A549 (cell line): ENCODE data around the gene ANKS1B. TPM values are rescaled to one million over a fixed set of nuclear protein-coding genes. Genes with fewer than 3 reads are reported as not detected.

Experiments
- ATAC-seq, 2 experiments: fragments of 200-7000 bp in 1 of 2; fragments of >200 bp in 1 of 2; cut with Nextera tagmentation in 1 of 2; cut with Tn5 transposase in 1 of 2; 3 replicates each; pipeline versions ENCODE4 v1.8.0 to v1.9.1; 2018 to 2020; ENCODE audit warnings: mild to moderate bottlenecking in 1 of 2, moderate library complexity in 1 of 2
- CTCF ChIA-PET: fragments of 300-600 bp; sonication (Branson Sonifier 250); formaldehyde crosslinking; extraction: SDS; loops from one replicate; lab custom pipeline; 2021; ENCODE audit warnings: antibody characterized with exemption, inconsistent platforms; lab: Yijun Ruan, JAX
- POLR2A ChIA-PET: fragments of 350-600 bp; formaldehyde crosslinking; extraction: SDS; loops from one replicate; lab custom pipeline; 2021; ENCODE audit warnings: antibody characterized with exemption, inconsistent platforms; lab: Yijun Ruan, JAX
- DNase-seq, 2 experiments: peaks; one replicate each; pipeline versions ENCODE4 v3.0.0 to v3.0.0-alpha.2; 2011 to 2016; ENCODE audit warnings: low read depth in 1 of 2, low spot score in 1 of 2
- FAIRE-seq: peaks from 2 replicates; lab custom pipeline; 2011; peaks lifted over from hg19 to GRCh38; lab: Jason Lieb, UNC
- H3K27ac ChIP-seq, 2 experiments: fragments of >200 bp; sonication (Bioruptor Twin); formaldehyde crosslinking; 3 replicates each; pipeline ENCODE4 v1.5.1; 2016 to 2017
- H3K4me1 ChIP-seq: fragments of >200 bp; sonication (Bioruptor Twin); formaldehyde crosslinking; 3 replicates; pipeline ENCODE4 v1.6.1; 2016
- H3K4me2 ChIP-seq: fragments of >200 bp; sonication (Bioruptor Twin); formaldehyde crosslinking; 3 replicates; pipeline ENCODE4 v1.6.1; 2016
- H3K4me3 ChIP-seq: fragments of >200 bp; sonication (Bioruptor Twin); formaldehyde crosslinking; 3 replicates; pipeline ENCODE4 v1.5.1; 2016
- H3K9me3 ChIP-seq: fragments of >200 bp; sonication (Bioruptor Twin); formaldehyde crosslinking; 3 replicates; pipeline ENCODE4 v1.6.1; 2016
- CBX2 ChIP-seq: fragments of 200-600 bp; sonication (generic); IDR thresholded peaks from 2 replicates; pipeline ENCODE4 v1.6.1; 2016; ENCODE audit warnings: low read depth, mild to moderate bottlenecking, borderline replicate concordance
- CHD2 ChIP-seq: fragments of 150-350 bp; IDR thresholded peaks from 2 replicates; pipeline ENCODE4 v1.6.1; 2014; ENCODE audit warnings: low read length; ENCODE audit not compliant: partially characterized antibody
- CHD4 ChIP-seq: fragments of 200-600 bp; sonication (generic); IDR thresholded peaks from 2 replicates; pipeline ENCODE4 v1.6.1; 2016; ENCODE audit warnings: antibody characterized with exemption, mild to moderate bottlenecking, borderline replicate concordance
- EP300 ChIP-seq, 2 experiments: fragments of >200 bp; sonication (Bioruptor Twin); formaldehyde crosslinking; IDR thresholded peaks; 2 replicates in 1 of 2; 3 replicates in 1 of 2; pipeline ENCODE4 v1.6.1; 2016 to 2017
- HDAC2 ChIP-seq: fragments of 200-600 bp; sonication (generic); IDR thresholded peaks from 2 replicates; pipeline ENCODE4 v1.6.1; 2016
- KDM5A ChIP-seq: fragments of 200-600 bp; sonication (generic); IDR thresholded peaks from 2 replicates; pipeline ENCODE4 v1.6.1; 2016; ENCODE audit warnings: antibody characterized with exemption, mild to moderate bottlenecking
- MAFK ChIP-seq: fragments of 450-650 bp; IDR thresholded peaks from 2 replicates; pipeline ENCODE4 v1.6.1; 2014; ENCODE audit not compliant: partially characterized antibody
- MAZ ChIP-seq: fragments of 150-350 bp; IDR thresholded peaks from 2 replicates; pipeline ENCODE4 v1.6.1; 2014; ENCODE audit warnings: antibody characterized with exemption, low read depth, low read length, borderline replicate concordance
- MYC ChIP-seq: IDR thresholded peaks from 2 replicates; pipeline ENCODE4 v1.6.1; 2012; ENCODE audit warnings: mild to moderate bottlenecking, inconsistent platforms, low read length, improper control_type of control experiment, borderline replicate concordance
- NFE2L2 ChIP-seq: fragments of 150-350 bp; conservative IDR thresholded peaks from 2 replicates; pipeline ENCODE4 v1.6.1; 2014; ENCODE audit warnings: low read length
- POLR2A ChIP-seq: IDR thresholded peaks from 2 replicates; pipeline ENCODE4 v1.6.1; 2012; ENCODE audit warnings: mild to moderate bottlenecking, low read length
- RFX5 ChIP-seq: fragments of 450-650 bp; IDR thresholded peaks from 2 replicates; pipeline ENCODE4 v1.7.1; 2014; ENCODE audit warnings: antibody characterized with exemption, mild to moderate bottlenecking, moderate library complexity
- RNF2 ChIP-seq: fragments of 200-600 bp; sonication (generic); IDR thresholded peaks from 2 replicates; pipeline ENCODE4 v1.6.1; 2016; ENCODE audit warnings: low read depth, mild to moderate bottlenecking, antibody characterized with exemption, moderate library complexity, borderline replicate concordance
- SMC3 ChIP-seq: fragments of >200 bp; sonication (Bioruptor Twin); formaldehyde crosslinking; IDR thresholded peaks from 3 replicates; pipeline ENCODE4 v1.6.1; 2018; ENCODE audit warnings: inconsistent platforms
- SREBF2 ChIP-seq: fragments of 450-650 bp; IDR thresholded peaks from 2 replicates; pipeline ENCODE4 v1.6.1; 2014; ENCODE audit warnings: mild to moderate bottlenecking, moderate library complexity
- TFCP2L1 ChIP-seq: fragments of 250-450 bp; sonication (Bioruptor Pico); IDR thresholded peaks from 2 replicates; pipeline ENCODE4 v1.5.0; 2021; ENCODE audit warnings: mild to moderate bottlenecking
- ZC3H11A ChIP-seq: fragments of 450-650 bp; IDR thresholded peaks from 2 replicates; pipeline ENCODE4 v1.6.1; 2014; ENCODE audit warnings: antibody characterized with exemption, mild to moderate bottlenecking
- WGBS: methylation state at CpG from one replicate; pipeline ENCODE4 v1.1.6; 2017; ENCODE audit errors: missing lambda C conversion rate; 5-methylcytosine and 5-hydroxymethylcytosine counted together
- polyA plus RNA-seq, 4 experiments: library from polyadenylated mRNA; depleted of rRNA in 3 of 4; stranded (reverse); fragments of >200 nt; fragmentation: RNase III in 1 of 4; extraction: RNeasy Plus Mini Kit Qiagen cat#74134 plus additional on column Dnase treatment in 1 of 4; gene quantifications; 2 replicates in 3 of 4; 3 replicates in 1 of 4; pipeline ENCODE4 v1.2.3, GENCODE V29; 2011 to 2017
- TF ChIP-seq, protein P1 (sequence below): IDR thresholded peaks from 2 replicates; pipeline ENCODE4 v1.6.1; 2012
- TF ChIP-seq, protein P2 (sequence below): fragments of >200 bp; sonication (Bioruptor Twin); formaldehyde crosslinking; IDR thresholded peaks from 3 replicates; pipeline ENCODE4 v1.5.1; 2016
- TF ChIP-seq, protein P3 (sequence below): fragments of >200 bp; sonication (Bioruptor Twin); formaldehyde crosslinking; IDR thresholded peaks from 3 replicates; pipeline ENCODE4 v1.6.1; 2016
- TF ChIP-seq, protein P4 (sequence below): fragments of 200-600 bp; sonication (generic); IDR thresholded peaks from 2 replicates; pipeline ENCODE4 v1.6.1; 2016; ENCODE audit warnings: antibody characterized with exemption, mild to moderate bottlenecking, moderate library complexity

The ANKS1B gene
- polyA plus RNA-seq, 2 of the 4 experiments (the other 2 are of a cell fraction) = 1.5 to 2.2 TPM

DNA sequence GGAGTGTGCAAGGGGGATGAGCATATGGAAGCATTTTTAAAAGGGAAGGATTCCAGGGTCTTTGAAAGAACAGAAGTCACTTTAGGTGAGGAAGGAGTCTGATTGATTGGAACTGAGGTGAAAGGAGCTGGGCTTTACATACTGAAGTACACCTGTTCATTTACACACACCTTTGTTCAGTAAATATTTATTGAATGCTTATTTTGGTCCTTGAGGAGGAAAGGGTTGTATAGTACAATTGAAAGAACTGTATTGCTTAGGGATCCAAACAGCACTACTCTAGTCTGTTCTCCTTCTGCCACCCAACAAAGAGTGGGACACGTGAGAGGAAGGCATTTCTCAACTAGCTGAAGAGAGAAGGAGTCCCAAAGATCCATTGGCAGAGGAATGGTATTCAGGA is 1275.7 kb downstream of the ANKS1B start:
- ATAC-seq = no peak
- FAIRE-seq = no peak
- no peak for DNase-seq
- POLR2A ChIA-PET = no interaction called here
- H3K4me1 ChIP-seq = no peaks in the 10 kb centered on the region
- TF ChIP-seq, protein P1, sequence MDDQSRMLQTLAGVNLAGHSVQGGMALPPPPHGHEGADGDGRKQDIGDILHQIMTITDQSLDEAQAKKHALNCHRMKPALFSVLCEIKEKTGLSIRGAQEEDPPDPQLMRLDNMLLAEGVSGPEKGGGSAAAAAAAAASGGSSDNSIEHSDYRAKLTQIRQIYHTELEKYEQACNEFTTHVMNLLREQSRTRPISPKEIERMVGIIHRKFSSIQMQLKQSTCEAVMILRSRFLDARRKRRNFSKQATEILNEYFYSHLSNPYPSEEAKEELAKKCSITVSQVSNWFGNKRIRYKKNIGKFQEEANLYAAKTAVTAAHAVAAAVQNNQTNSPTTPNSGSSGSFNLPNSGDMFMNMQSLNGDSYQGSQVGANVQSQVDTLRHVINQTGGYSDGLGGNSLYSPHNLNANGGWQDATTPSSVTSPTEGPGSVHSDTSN = no peak
- TF ChIP-seq, all 56 proteins: peak for 0
- no peaks in the 10 kb centered on the region for H3K9me3 ChIP-seq
- no peak overlapping the region for H3K4me3 ChIP-seq
- H3K27ac ChIP-seq = no peak overlapping the region
- 86% methylated on average over 1 of the region's 1 CpG for WGBS
- no peak overlapping the region for H3K4me2 ChIP-seq
- CTCF ChIA-PET = interaction anchor here (1.2 to 3.7 kb wide), 3 partner anchors 9 to 289 kb away, joined by 3 to 20 read pairs (median 4); no protein-coding TSS in a partner anchor

DNA sequence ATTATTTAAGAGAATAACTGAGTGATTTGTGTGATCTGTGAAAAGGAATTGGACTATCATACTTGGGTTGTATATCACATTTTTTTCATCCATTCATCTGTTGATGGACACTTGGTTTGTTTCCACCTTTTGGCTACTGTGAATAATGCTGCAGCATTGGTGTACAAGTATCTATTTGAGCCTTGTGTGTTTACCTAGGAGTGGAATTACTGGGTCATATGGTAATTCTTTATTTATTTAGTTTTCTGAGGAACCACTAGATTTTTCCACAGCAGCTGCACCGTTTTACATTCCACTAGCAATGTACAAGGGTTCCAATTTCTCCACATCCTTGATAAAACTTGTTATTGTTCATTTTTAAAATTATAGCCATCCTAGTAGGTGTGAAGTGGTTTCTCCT is 1283.6 kb downstream of the ANKS1B start:
- Histone ChIP-seq H3K4me2 (no peak overlapping the region), H3K9me3 (no peaks in the 10 kb centered on the region), H3K4me1 (no peaks in the 10 kb centered on the region), H3K27ac (no peak overlapping the region), H3K4me3 (no peak overlapping the region)
- 29% methylated on average over 1 of the region's 1 CpG for WGBS
- FAIRE-seq (no peak), ATAC-seq (no peak), DNase-seq (no peak)
- TF ChIP-seq, protein P2, sequence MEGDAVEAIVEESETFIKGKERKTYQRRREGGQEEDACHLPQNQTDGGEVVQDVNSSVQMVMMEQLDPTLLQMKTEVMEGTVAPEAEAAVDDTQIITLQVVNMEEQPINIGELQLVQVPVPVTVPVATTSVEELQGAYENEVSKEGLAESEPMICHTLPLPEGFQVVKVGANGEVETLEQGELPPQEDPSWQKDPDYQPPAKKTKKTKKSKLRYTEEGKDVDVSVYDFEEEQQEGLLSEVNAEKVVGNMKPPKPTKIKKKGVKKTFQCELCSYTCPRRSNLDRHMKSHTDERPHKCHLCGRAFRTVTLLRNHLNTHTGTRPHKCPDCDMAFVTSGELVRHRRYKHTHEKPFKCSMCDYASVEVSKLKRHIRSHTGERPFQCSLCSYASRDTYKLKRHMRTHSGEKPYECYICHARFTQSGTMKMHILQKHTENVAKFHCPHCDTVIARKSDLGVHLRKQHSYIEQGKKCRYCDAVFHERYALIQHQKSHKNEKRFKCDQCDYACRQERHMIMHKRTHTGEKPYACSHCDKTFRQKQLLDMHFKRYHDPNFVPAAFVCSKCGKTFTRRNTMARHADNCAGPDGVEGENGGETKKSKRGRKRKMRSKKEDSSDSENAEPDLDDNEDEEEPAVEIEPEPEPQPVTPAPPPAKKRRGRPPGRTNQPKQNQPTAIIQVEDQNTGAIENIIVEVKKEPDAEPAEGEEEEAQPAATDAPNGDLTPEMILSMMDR = no peak
- no peak for TF ChIP-seq NFE2L2
- TF ChIP-seq MAZ = no peak
- TF ChIP-seq CBX2 = no peak
- TF ChIP-seq RNF2 = no peak
- TF ChIP-seq HDAC2 = no peak
- no peak for TF ChIP-seq CHD2
- TF ChIP-seq RFX5 = no peak
- TF ChIP-seq, protein P3, sequence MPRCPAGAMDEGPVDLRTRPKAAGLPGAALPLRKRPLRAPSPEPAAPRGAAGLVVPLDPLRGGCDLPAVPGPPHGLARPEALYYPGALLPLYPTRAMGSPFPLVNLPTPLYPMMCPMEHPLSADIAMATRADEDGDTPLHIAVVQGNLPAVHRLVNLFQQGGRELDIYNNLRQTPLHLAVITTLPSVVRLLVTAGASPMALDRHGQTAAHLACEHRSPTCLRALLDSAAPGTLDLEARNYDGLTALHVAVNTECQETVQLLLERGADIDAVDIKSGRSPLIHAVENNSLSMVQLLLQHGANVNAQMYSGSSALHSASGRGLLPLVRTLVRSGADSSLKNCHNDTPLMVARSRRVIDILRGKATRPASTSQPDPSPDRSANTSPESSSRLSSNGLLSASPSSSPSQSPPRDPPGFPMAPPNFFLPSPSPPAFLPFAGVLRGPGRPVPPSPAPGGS = no peak
- no peak for TF ChIP-seq KDM5A
- no peak for TF ChIP-seq MAFK
- ChIA-PET CTCF (interaction anchor here (1.3 kb wide), 1 partner anchor 298 kb away, joined by 4 read pairs; no protein-coding TSS in a partner anchor), POLR2A (no interaction called here)

DNA sequence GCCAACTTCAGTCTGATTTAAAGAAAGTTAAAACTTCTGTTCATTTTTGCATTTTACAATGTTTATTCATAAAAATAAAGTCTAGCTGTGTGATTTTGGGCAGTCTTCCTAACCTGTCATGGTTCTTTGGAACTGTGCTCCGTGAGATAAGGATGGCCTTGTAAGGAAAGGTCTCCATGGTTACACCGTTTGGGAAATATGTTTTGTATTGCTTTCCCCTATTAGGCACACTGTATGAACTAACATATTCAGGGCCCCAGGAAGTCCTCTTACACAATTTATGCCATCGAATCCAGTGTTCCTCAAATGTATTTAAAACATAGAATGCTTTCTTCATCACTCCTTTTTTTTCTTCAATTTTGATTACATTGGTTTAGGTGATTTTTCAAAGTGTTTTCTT is 1285.2 kb downstream of the ANKS1B start:
- POLR2A ChIA-PET = interaction anchor here (0.6 kb wide), 1 partner anchor 299 kb away, joined by 3 read pairs; no protein-coding TSS in a partner anchor

More for the DNA sequence above, 1285.2 kb downstream of the ANKS1B start:
- Histone ChIP-seq H3K4me1 (no peaks in the 10 kb centered on the region), H3K4me2 (no peak overlapping the region), H3K4me3 (no peak overlapping the region), H3K9me3 (no peaks in the 10 kb centered on the region), H3K27ac (no peak overlapping the region)
- no peak for TF ChIP-seq SMC3
- TF ChIP-seq ZC3H11A = no peak
- TF ChIP-seq HDAC2 = no peak
- no peak for TF ChIP-seq MYC
- no peak for TF ChIP-seq POLR2A
- no peak for TF ChIP-seq SREBF2
- TF ChIP-seq RFX5 = no peak
- TF ChIP-seq CHD4 = no peak
- no peak for TF ChIP-seq EP300 (IDR thresholded peaks at IDR 0.05)
- TF ChIP-seq TFCP2L1 (CRISPR knock-in tag) = no peak
- TF ChIP-seq, protein P4, sequence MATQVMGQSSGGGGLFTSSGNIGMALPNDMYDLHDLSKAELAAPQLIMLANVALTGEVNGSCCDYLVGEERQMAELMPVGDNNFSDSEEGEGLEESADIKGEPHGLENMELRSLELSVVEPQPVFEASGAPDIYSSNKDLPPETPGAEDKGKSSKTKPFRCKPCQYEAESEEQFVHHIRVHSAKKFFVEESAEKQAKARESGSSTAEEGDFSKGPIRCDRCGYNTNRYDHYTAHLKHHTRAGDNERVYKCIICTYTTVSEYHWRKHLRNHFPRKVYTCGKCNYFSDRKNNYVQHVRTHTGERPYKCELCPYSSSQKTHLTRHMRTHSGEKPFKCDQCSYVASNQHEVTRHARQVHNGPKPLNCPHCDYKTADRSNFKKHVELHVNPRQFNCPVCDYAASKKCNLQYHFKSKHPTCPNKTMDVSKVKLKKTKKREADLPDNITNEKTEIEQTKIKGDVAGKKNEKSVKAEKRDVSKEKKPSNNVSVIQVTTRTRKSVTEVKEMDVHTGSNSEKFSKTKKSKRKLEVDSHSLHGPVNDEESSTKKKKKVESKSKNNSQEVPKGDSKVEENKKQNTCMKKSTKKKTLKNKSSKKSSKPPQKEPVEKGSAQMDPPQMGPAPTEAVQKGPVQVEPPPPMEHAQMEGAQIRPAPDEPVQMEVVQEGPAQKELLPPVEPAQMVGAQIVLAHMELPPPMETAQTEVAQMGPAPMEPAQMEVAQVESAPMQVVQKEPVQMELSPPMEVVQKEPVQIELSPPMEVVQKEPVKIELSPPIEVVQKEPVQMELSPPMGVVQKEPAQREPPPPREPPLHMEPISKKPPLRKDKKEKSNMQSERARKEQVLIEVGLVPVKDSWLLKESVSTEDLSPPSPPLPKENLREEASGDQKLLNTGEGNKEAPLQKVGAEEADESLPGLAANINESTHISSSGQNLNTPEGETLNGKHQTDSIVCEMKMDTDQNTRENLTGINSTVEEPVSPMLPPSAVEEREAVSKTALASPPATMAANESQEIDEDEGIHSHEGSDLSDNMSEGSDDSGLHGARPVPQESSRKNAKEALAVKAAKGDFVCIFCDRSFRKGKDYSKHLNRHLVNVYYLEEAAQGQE = no peak
- no peak for DNase-seq
- CTCF ChIA-PET = interaction anchor here (0.6 to 3.0 kb wide), 43 partner anchors 8 to 1956 kb away, joined by 3 to 42 read pairs (median 4); partner anchors contain the start of gene SLC25A3
- no peak for FAIRE-seq
- ATAC-seq = no peak
- 57% methylated on average over 3 of the region's 3 CpGs for WGBS
